IPS DF 6.9 (cell line): ENCODE measurements around the gene CHP1.
"Not testable (repeated sequence)": the region's sequence is repeated elsewhere in the genome, so short reads cannot be mapped to it uniquely, and the experiment has no call there.

Experiments used
- DNase-seq: peaks from one replicate; pipeline ENCODE4 v3.0.0-alpha.2; 2013; ENCODE audit warnings: low read depth, low spot score
- H3K27ac ChIP-seq: one replicate; pipeline ENCODE4 v1.5.1; 2013; ENCODE audit warnings: low read length, control low read depth
- H3K27me3 ChIP-seq: 2 replicates; pipeline ENCODE4 v1.6.1; 2013; ENCODE audit warnings: mild to moderate bottlenecking, low read length; ENCODE audit not compliant: control insufficient read depth, insufficient read depth
- H3K36me3 ChIP-seq: 2 replicates; pipeline ENCODE4 v1.6.1; 2013; ENCODE audit warnings: low read length; ENCODE audit not compliant: control insufficient read depth, insufficient read depth
- H3K4me1 ChIP-seq: 2 replicates; pipeline ENCODE4 v1.6.1; 2013; ENCODE audit warnings: low read length; ENCODE audit not compliant: control insufficient read depth, insufficient read depth
- H3K4me3 ChIP-seq: 2 replicates; pipeline ENCODE4 v1.5.1; 2013; ENCODE audit warnings: mild to moderate bottlenecking, low read length
- H3K9me3 ChIP-seq: 2 replicates; pipeline ENCODE4 v1.6.1; 2013; ENCODE audit warnings: low read length, inconsistent platforms; ENCODE audit not compliant: control insufficient read depth, insufficient read depth
- WGBS: extraction: QIAGEN DNeasy Blood & Tissue Kit; methylation state at CpG from one replicate; pipeline ENCODE4 v1.1.7; 2013; ENCODE audit warnings: mixed read lengths, missing lambda C conversion rate; ENCODE audit not compliant: insufficient read length, insufficient coverage; 5-methylcytosine and 5-hydroxymethylcytosine counted together

Gene CHP1

GRCh38 chr15:41256103-41256502, 25.0 kb downstream of the CHP1 start:
- no peaks in the 10 kb centered on the region for H3K27me3 ChIP-seq
- H3K36me3 ChIP-seq, result peaks cover 3% of the 10 kb centered on the region; the same call in 1 of the 2 replicates
- no CpG with 5 or more reads among the region's 3 CpGs for WGBS
- no peaks in the 10 kb centered on the region for H3K4me1 ChIP-seq
- no peak overlapping the region for H3K27ac ChIP-seq
- no peaks in the 10 kb centered on the region for H3K9me3 ChIP-seq
- no peak overlapping the region for H3K4me3 ChIP-seq
- no peak for DNase-seq

DNA sequence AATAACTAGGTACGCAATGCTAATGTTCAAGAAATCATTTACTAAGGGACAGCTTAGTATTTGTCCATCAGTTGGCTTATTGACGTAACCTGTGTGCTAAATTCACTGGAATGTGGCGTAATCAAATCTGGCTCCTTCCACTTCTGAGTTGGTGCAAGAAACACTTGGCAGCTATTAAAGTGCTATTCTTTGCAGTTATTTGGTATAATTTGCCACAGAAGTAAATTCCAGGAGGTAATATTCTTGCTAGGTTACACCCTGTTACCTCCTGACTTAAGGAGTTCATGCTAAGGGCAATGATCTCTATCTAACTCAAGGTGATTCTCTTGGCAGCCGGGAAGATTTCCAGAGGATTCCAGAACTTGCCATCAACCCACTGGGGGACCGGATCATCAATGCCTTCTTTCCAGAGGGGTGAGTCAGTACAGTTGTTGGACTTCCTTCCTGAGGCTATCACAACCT, 25.5 kb downstream of the CHP1 start:
- DNase-seq, result no peak
- WGBS, result no CpG with 5 or more reads among the region's 5 CpGs

DNA sequence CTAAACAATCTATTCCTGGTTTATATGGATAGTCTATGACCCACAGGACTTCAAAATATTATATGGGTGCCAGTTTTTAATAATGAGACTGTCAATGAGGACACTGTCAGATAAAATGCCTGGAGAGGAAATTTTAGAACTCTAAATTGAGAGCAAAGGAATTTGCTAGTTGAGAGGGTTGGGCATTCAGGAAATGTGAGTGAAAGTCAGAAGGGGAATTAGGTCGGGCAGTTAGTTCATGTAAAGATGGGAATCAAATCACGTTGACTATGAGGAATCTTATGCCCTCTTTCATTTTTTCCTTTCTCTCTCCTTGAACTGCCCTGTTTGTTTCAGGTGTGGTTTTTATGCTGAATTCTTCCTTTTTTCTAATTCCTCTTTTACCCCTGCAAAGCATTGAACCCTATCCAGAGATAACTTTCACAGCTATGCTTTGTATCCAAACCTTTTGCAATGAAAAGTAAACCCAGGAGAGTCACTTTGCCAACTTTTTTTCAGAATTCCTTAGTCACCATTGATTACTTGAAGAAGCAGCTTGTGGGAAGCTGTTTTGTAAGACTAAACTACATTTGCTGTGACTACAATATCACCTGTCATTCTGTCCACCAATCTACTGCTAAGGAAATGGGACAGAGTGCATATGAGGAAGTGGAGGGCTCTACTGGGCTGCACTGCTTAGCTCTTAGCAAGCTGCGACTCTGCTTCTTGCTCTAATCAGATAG, 27.8 kb downstream of the CHP1 start:
- WGBS, result no CpG with 5 or more reads among the region's 3 CpGs
- Histone ChIP-seq H3K4me1 (no peaks in the 10 kb centered on the region), H3K27me3 (no peaks in the 10 kb centered on the region), H3K27ac (no peak overlapping the region), H3K36me3 (peaks cover 3% of the 10 kb centered on the region; the same call in 1 of the 2 replicates), H3K4me3 (no peak overlapping the region), H3K9me3 (no peaks in the 10 kb centered on the region)
- no peak for DNase-seq

More for the DNA sequence above, 25.5 kb downstream of the CHP1 start:
- Histone ChIP-seq H3K36me3 (peaks cover 3% of the 10 kb centered on the region; the same call in 1 of the 2 replicates), H3K4me1 (no peaks in the 10 kb centered on the region), H3K27me3 (no peaks in the 10 kb centered on the region), H3K27ac (no peak overlapping the region), H3K9me3 (no peaks in the 10 kb centered on the region), H3K4me3 (no peak overlapping the region)

DNA sequence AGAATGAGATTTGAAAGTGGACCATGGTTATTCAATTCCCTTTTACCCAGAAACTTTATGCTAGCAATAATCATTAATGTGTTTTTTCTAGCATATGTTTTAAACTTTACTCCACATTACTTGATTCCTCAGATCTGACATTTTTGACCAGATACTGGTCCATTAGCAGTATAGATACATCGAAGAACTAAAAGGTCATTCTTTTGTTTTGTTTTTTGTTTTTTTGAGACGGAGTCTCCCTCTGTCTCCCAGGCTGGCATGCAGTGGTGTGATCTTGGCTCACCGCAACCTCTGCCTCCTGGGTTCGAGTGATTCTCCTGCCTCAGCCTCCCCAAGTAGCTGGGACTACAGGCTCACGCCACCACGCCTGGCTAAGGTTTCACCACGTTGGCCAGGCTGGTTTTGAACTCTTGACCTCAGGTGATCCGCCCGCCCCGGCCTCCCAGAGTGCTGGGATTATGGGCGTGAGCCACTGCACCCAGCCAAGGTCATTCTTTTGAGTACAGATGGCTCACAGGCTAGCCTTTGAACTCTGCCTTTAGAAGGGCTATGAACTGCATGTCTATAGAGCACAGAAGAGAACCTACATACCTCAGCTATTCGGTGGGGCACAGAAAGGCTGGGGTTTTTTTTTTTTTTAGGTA, 28.6 kb downstream of the CHP1 start:
- no peaks in the 10 kb centered on the region; the same call in 1 of the 2 replicates for H3K4me1 ChIP-seq
- H3K27me3 ChIP-seq, result no peaks in the 10 kb centered on the region
- H3K9me3 ChIP-seq, result no peaks in the 10 kb centered on the region
- WGBS, result no CpG with 5 or more reads among the region's 12 CpGs
- DNase-seq, result no peak
- no peak overlapping the region for H3K27ac ChIP-seq
- H3K4me3 ChIP-seq, result no peak overlapping the region
- peaks cover 3% of the 10 kb centered on the region; the same call in 1 of the 2 replicates for H3K36me3 ChIP-seq

DNA sequence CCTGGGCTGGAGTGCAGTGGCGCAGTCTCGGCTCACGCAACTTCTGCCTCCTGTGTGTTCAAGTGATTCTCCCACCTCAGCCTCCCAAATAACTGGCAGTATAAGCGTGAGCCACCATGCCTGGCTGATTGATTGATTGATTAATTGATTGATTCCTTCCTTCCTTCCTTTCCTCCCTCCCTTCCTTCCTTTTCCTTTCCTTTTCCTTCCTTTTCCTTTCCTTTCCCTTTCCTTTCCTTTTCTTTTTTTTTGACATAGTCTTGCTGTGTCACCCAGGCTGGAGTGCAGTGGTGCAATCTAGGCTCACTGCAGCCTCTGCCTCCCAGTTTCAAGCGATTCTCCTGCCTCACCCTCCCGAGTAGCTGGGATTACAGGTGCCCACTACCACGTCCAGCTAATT, 29.9 kb downstream of the CHP1 start:
- not testable (repeated sequence) for H3K9me3 ChIP-seq, DNase-seq

DNA sequence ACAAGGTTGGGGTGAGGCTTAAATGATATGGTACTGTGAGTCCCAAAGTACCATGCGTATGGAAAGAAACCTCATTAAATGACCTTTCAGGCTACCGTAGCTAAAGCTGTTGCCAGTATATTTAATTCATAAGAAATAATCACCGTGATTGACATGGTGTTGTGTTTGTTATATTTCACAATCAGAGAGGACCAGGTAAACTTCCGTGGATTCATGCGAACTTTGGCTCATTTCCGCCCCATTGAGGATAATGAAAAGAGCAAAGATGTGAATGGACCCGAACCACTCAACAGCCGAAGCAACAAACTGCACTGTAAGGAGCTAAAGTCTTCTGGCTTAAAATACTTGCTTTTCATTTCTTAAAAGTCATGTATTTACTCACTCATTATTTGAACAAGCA, 31.5 kb downstream of the CHP1 start:
- H3K27me3 ChIP-seq, result no peaks in the 10 kb centered on the region
- no peaks in the 10 kb centered on the region; the same call in 1 of the 2 replicates for H3K4me1 ChIP-seq
- H3K36me3 ChIP-seq, result peaks cover 3% of the 10 kb centered on the region; the same call in 1 of the 2 replicates
- DNase-seq, result no peak
- no peak overlapping the region for H3K4me3 ChIP-seq
- H3K9me3 ChIP-seq, result no peaks in the 10 kb centered on the region
- no peak overlapping the region for H3K27ac ChIP-seq
- no CpG with 5 or more reads among the region's 8 CpGs for WGBS

More for the DNA sequence above, 29.9 kb downstream of the CHP1 start:
- H3K36me3 ChIP-seq, H3K27ac ChIP-seq, H3K4me1 ChIP-seq, H3K27me3 ChIP-seq, H3K4me3 ChIP-seq: not testable (repeated sequence)
- WGBS, result no CpG with 5 or more reads among the region's 7 CpGs

DNA sequence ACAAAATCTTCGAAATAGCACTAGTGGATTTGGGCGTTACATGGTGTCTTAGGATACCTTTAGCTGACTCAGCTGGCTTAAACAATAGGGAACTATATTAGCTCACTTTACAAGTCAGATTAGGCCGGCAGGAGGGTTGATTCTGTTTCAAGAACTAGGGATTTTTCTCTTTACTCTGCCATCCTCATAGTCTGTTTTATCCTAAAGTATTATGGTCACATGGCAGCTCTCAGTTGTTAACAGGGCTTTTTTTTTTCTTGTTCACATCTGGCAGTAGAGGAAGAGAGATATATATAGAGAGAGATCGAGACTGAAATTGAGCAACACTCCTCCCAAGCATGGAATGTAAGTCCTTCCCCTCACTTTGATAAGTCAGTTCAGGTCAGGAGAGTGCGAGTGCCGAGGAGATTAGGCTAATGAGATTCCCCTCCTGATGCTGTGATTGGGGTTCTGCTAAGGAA, 32.9 kb downstream of the CHP1 start:
- DNase-seq, result no peak
- Histone ChIP-seq H3K4me3 (no peak overlapping the region), H3K27ac (no peak overlapping the region), H3K4me1 (no peaks in the 10 kb centered on the region; the same call in 1 of the 2 replicates), H3K9me3 (no peaks in the 10 kb centered on the region), H3K36me3 (no peaks in the 10 kb centered on the region; the same call in 1 of the 2 replicates), H3K27me3 (no peaks in the 10 kb centered on the region)
- no CpG with 5 or more reads among the region's 6 CpGs for WGBS

DNA sequence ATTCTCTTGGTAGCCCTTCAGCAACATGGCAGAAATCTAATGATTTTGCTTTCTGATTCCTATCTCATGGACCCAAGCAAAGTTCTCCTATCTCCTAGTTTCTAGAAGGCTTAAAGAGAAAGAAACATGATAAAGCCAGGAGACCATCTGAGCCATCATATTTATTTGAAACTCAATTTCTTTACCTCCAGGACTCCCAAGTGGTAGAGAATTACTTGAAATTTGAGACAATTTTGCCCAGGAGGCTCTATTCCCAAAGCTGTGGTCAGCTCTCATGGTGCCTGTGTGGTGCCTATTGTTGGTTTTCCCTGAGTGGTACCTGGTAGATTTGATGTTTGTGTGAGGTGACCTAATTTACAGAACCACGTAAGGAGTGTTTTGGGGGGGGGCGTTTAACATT, 38.8 kb downstream of the CHP1 start:
- no CpG with 5 or more reads among the region's 2 CpGs for WGBS

DNA sequence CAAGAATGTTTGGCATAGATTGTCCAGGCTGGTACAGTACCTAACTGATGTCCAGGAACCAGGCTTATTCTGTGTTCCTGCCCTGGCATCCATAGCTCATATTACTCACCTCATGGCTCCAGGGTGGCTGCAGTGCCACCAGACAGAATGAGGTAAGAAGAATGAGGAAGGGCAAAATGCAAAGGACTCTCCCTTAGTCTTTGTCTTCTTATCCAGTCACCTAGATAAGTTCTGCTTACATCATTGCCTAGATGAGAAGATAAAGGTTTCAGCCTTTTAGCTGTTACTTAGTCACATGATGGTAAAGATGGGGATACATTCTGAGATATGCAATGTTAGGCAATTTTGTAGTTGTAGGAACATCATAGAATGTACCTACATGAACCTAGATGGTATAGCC, 45.8 kb downstream of the CHP1 start:
- Histone ChIP-seq H3K27me3 (no peaks in the 10 kb centered on the region), H3K36me3 (peaks cover 2% of the 10 kb centered on the region; the same call in 1 of the 2 replicates), H3K9me3 (no peaks in the 10 kb centered on the region), H3K4me1 (no peaks in the 10 kb centered on the region), H3K27ac (no peak overlapping the region), H3K4me3 (no peak overlapping the region)
- DNase-seq, result no peak

More for the DNA sequence above, 38.8 kb downstream of the CHP1 start:
- no peak for DNase-seq
- Histone ChIP-seq H3K4me1 (no peaks in the 10 kb centered on the region), H3K27ac (no peak overlapping the region), H3K36me3 (no peaks in the 10 kb centered on the region), H3K27me3 (no peaks in the 10 kb centered on the region), H3K4me3 (no peak overlapping the region), H3K9me3 (no peaks in the 10 kb centered on the region)

DNA sequence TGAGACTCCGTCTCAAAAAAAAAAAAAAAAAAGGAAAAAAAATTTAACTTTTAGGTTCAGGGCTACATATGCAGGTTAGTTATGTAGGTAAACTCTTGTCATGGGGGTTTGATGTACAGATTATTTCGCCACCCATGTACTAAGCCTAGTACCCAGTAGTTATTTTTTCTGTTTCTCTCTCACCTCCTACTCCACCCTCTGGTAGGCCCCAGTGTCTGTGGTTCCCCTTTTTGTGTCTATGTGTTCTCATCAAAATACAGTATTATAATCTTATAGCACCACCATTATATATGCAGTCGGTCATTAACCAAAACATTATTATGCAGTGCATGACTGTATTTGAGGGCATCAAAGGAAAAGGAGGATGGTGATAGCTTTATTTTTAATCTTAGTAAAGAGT, 47.3 kb downstream of the CHP1 start:
- no CpG with 5 or more reads among the region's 3 CpGs for WGBS
- Histone ChIP-seq H3K36me3 (peaks cover 2% of the 10 kb centered on the region; the same call in 1 of the 2 replicates), H3K27me3 (no peaks in the 10 kb centered on the region), H3K27ac (no peak overlapping the region), H3K9me3 (no peaks in the 10 kb centered on the region), H3K4me3 (no peak overlapping the region), H3K4me1 (no peaks in the 10 kb centered on the region; the same call in 1 of the 2 replicates)
- DNase-seq, result no peak
